ENCODE data around the gene METTL18.

DNA sequence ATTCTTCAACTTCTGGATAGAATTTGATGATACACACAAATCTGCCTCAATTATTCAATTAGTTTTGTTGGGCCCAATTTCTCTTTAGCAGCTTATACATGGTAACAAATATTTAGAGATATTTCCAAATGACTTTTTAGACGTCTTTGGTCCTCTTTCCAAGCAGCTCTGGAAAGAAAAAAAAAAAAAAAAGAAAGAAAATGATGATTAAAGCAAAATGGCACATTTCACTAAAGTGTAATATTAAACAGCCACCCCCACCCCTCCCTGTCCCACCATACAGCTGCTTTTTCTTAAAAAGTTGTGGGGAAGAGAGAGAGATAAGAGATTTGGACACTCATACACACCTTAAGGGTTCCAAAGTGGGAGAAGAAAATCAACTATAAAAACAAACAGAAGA is 977 bp downstream of the METTL18 start:
- no peak for TF ChIP-seq POLR2A (IDR thresholded peaks at IDR 0.05)
- TF ChIP-seq, protein P1, sequence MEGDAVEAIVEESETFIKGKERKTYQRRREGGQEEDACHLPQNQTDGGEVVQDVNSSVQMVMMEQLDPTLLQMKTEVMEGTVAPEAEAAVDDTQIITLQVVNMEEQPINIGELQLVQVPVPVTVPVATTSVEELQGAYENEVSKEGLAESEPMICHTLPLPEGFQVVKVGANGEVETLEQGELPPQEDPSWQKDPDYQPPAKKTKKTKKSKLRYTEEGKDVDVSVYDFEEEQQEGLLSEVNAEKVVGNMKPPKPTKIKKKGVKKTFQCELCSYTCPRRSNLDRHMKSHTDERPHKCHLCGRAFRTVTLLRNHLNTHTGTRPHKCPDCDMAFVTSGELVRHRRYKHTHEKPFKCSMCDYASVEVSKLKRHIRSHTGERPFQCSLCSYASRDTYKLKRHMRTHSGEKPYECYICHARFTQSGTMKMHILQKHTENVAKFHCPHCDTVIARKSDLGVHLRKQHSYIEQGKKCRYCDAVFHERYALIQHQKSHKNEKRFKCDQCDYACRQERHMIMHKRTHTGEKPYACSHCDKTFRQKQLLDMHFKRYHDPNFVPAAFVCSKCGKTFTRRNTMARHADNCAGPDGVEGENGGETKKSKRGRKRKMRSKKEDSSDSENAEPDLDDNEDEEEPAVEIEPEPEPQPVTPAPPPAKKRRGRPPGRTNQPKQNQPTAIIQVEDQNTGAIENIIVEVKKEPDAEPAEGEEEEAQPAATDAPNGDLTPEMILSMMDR (IDR thresholded peaks at IDR 0.05): no peak

Data from prostate gland (tissue), 2 donors.